Endodermal cell (in vitro differentiated cells): ENCODE results near the gene NDUFS4. TPM values are rescaled to one million over a fixed set of nuclear protein-coding genes. Genes with fewer than 3 reads are reported as not detected.

Experiments used
- DNase-seq: peaks from one replicate; pipeline ENCODE4 v3.0.0-alpha.2; 2017
- H3K27ac ChIP-seq: 2 replicates; pipeline ENCODE4 v1.5.1; 2013; ENCODE audit warnings: mild to moderate bottlenecking, low read depth, low read length, moderate library complexity
- H3K27me3 ChIP-seq: 2 replicates; pipeline ENCODE4 v1.6.1; 2013; ENCODE audit warnings: mild to moderate bottlenecking, low read length, moderate library complexity; ENCODE audit not compliant: insufficient read depth, control insufficient read depth, poor library complexity, severe bottlenecking
- H3K36me3 ChIP-seq: 2 replicates; pipeline ENCODE4 v1.7.0; 2013; ENCODE audit warnings: mild to moderate bottlenecking, low read length, moderate library complexity; ENCODE audit not compliant: control insufficient read depth, insufficient read depth
- H3K4me1 ChIP-seq: one replicate; pipeline ENCODE4 v1.7.0; 2013; ENCODE audit warnings: low read length; ENCODE audit not compliant: control insufficient read depth, insufficient read depth
- H3K4me3 ChIP-seq: 2 replicates; pipeline ENCODE4 v1.5.1; 2013; ENCODE audit warnings: mild to moderate bottlenecking, low read length, moderate library complexity
- H3K9ac ChIP-seq: 2 replicates; pipeline ENCODE4 v1.6.1; 2013; ENCODE audit warnings: mild to moderate bottlenecking, low read length, moderate library complexity; ENCODE audit not compliant: poor library complexity, severe bottlenecking; ENCODE audit errors: extremely low read depth
- H3K9me3 ChIP-seq: 2 replicates; pipeline ENCODE4 v1.6.1; 2013; ENCODE audit warnings: mild to moderate bottlenecking, low read length, moderate library complexity; ENCODE audit not compliant: control insufficient read depth
- H3K27ac Mint-ChIP-seq: 2 replicates; pipeline ENCODE4 v1.8.0; 2020; ENCODE audit warnings: mixed read lengths
- H3K27me3 Mint-ChIP-seq: 2 replicates; pipeline ENCODE4 v1.8.0; 2021; ENCODE audit warnings: mild to moderate bottlenecking, mixed read lengths; ENCODE audit not compliant: insufficient read depth
- H3K36me3 Mint-ChIP-seq: 2 replicates; pipeline ENCODE4 v1.8.0; 2020; ENCODE audit warnings: low read depth, mixed read lengths
- H3K4me1 Mint-ChIP-seq: 2 replicates; pipeline ENCODE4 v1.8.0; 2020; ENCODE audit warnings: mixed read lengths
- H3K4me3 Mint-ChIP-seq: 2 replicates; pipeline ENCODE4 v1.8.0; 2020; ENCODE audit warnings: mild to moderate bottlenecking, moderate library complexity, mixed read lengths
- H3K9me3 Mint-ChIP-seq: 2 replicates; pipeline ENCODE4 v1.8.0; 2020; ENCODE audit warnings: mild to moderate bottlenecking, mixed read lengths
- CTCF ChIP-seq: fragments of 200-600 bp; sonication (generic); conservative IDR thresholded peaks from 2 replicates; pipeline ENCODE4 v1.5.0; 2021; ENCODE audit warnings: antibody characterized with exemption, mild to moderate bottlenecking
- WGBS, 2 experiments: methylation state at CpG; one replicate each; pipeline versions ENCODE4 v1.1.5 to v1.1.7; 2013; ENCODE audit warnings: missing lambda C conversion rate in 2 of 2, mixed read lengths in 1 of 2; ENCODE audit not compliant: insufficient coverage in 1 of 2, insufficient read length in 1 of 2; 5-methylcytosine and 5-hydroxymethylcytosine counted together
- total RNA-seq, 2 donors: library from RNA; stranded (reverse); fragmentation: NEBNext Ultra II Directional in 1 of 2; extraction: Animal tissue kit (Norgen Biotek cat#: 25700) in 1 of 2; gene quantifications; 2 replicates in 1 of 2; 3 replicates in 1 of 2; pipeline ENCODE4 v1.2.1, GENCODE V29; 2021

The NDUFS4 gene
- total RNA-seq, 2 donors from 2014 or later: 55.0 to 88.3 TPM

DNA sequence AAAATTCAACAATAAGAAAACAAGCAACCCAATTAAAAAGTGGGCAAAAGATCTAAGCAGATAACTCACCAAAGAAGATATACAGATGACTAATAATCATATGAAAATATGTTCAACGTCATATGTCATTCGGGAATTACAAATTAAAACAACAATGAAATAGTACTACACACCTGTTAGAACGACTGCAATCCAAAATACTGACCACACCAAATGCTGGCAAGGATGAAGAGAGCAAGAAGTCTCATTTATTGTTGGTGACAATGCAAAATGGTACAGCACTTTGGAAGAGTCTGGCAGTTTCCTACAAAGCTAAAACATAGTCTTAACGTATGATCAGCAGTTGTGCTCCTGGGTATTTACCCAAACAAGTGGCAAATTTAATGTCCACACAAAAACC is 37.5 kb downstream of the NDUFS4 start:
- H3K4me1 ChIP-seq: no peaks in the 10 kb centered on the region
- no peak overlapping the region for H3K27ac Mint-ChIP-seq
- no peak overlapping the region for H3K27ac ChIP-seq
- peaks cover 6% of the 10 kb centered on the region for H3K9me3 Mint-ChIP-seq
- H3K4me3 ChIP-seq: no peak overlapping the region
- H3K36me3 Mint-ChIP-seq: peaks cover 13% of the 10 kb centered on the region
- H3K27me3 Mint-ChIP-seq: no peaks in the 10 kb centered on the region
- no peaks in the 10 kb centered on the region for H3K27me3 ChIP-seq
- peaks cover 12% of the 10 kb centered on the region for H3K4me1 Mint-ChIP-seq
- peaks cover 3% of the 10 kb centered on the region for H3K36me3 ChIP-seq
- no peak for DNase-seq
- H3K9ac ChIP-seq: no peak overlapping the region
- H3K9me3 ChIP-seq: peaks cover 20% of the 10 kb centered on the region
- 92 to 97% methylated on average over 4 of the region's 4 CpGs for WGBS, 2 experiments
- no peak for TF ChIP-seq CTCF
- no peak overlapping the region for H3K4me3 Mint-ChIP-seq

GRCh38 chr5:53601570-53601969 is 41.1 kb downstream of the NDUFS4 start:
- Histone ChIP-seq H3K4me1 (no peaks in the 10 kb centered on the region), H3K36me3 (peaks cover 23% of the 10 kb centered on the region), H3K9ac (no peak overlapping the region), H3K27ac (no peak overlapping the region), H3K4me3 (no peak overlapping the region), H3K27me3 (no peaks in the 10 kb centered on the region), H3K9me3 (peaks cover 20% of the 10 kb centered on the region)
- no peaks in the 10 kb centered on the region for H3K27me3 Mint-ChIP-seq
- H3K4me3 Mint-ChIP-seq: no peak overlapping the region
- H3K27ac Mint-ChIP-seq: no peak overlapping the region
- peaks cover 6% of the 10 kb centered on the region for H3K9me3 Mint-ChIP-seq
- 98 to 100% methylated on average over 1 to 5 of the region's 5 CpGs for WGBS, 2 experiments
- no peak for TF ChIP-seq CTCF
- no peaks in the 10 kb centered on the region for H3K4me1 Mint-ChIP-seq
- H3K36me3 Mint-ChIP-seq: peaks cover 42% of the 10 kb centered on the region
- no peak for DNase-seq

DNA sequence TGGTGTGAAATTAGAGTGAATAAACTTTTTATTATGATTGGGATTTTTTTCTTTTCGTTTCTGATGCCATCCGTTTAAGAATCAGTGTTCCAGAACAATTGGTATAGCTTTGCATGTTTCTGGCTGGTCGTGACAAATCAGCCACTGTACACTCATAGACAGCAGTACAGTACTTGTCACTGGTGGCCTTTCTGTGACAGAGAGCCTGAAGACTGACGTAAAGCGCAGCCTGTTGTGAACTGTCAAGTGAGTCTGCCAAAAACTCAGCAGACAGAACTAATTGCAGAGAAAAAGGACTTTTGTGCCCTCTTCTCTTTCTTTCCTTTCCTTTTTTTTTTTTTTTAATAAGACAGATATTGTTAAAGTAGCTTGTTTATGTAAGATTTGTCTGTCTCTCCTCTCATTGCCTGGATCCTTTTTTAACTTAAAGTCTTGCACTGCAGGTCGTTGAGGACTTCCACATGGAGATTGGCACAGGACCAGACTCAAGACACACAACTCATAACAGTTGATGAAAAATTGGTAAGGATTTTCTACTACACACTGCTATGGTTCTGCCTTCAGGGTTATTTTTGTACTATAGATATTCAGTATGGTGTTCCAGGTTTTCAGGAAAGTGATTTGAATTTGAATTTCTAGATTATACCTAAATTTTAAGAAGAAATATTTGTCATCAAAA is 42.7 kb downstream of the NDUFS4 start:
- no peak for TF ChIP-seq CTCF
- Mint-ChIP-seq H3K27me3 (no peaks in the 10 kb centered on the region), H3K4me3 (no peak overlapping the region), H3K27ac (no peak overlapping the region), H3K9me3 (peaks cover 6% of the 10 kb centered on the region), H3K36me3 (peaks cover 44% of the 10 kb centered on the region), H3K4me1 (peaks cover under 1% of the 10 kb centered on the region)
- Histone ChIP-seq H3K27ac (no peak overlapping the region), H3K36me3 (peaks cover 32% of the 10 kb centered on the region), H3K4me1 (peaks cover 2% of the 10 kb centered on the region), H3K27me3 (no peaks in the 10 kb centered on the region), H3K4me3 (no peak overlapping the region), H3K9ac (no peak overlapping the region), H3K9me3 (peaks cover 17% of the 10 kb centered on the region)
- WGBS, 2 experiments: 60 to 94% methylated on average over 1 to 6 of the region's 6 CpGs
- no peak for DNase-seq
